Body of pancreas (tissue), 4 donors: ENCODE data around the gene AGRN.

Experiments
- CTCF ChIP-seq, 7 experiments: fragments of 450-650 bp in 4 of 7; fragments of 200-600 bp in 3 of 7; sonication (generic) in 3 of 7; IDR thresholded peaks; one replicate each; pipeline ENCODE4 v1.5.1; 2016 to 2019; ENCODE audit warnings: antibody characterized with exemption in 7 of 7
- POLR2A ChIP-seq, 3 donors: fragments of 450-650 bp; IDR thresholded peaks; one replicate each; pipeline ENCODE4 v1.6.1; 2016; ENCODE audit warnings: antibody characterized with exemption in 3 of 3, mild to moderate bottlenecking in 2 of 3

GRCh38 chr1:1072849-1073742 is 53.2 kb downstream of the AGRN start:
- no peak for TF ChIP-seq POLR2A (IDR thresholded peaks at IDR 0.05)
- TF ChIP-seq CTCF (IDR thresholded peaks at IDR 0.05), result no peak
